C4-2B (cell line): ENCODE measurements around the gene KLK15.
A peak's percentile ranks its signal among the peaks of the same experiment; 100 is the strongest.

ENCODE experiments used
- H3K27ac ChIP-seq: fragments of 450-650 bp; 2 replicates; pipeline ENCODE4 v1.5.1; 2017
- CTCF ChIP-seq: fragments of 450-650 bp; conservative IDR thresholded peaks from 2 replicates; pipeline ENCODE4 v1.5.1; 2017; ENCODE audit warnings: mild to moderate bottlenecking
- ZFX ChIP-seq: fragments of 450-650 bp; IDR thresholded peaks from 2 replicates; pipeline ENCODE4 v1.6.1; 2017

KLK15 gene, protein sequence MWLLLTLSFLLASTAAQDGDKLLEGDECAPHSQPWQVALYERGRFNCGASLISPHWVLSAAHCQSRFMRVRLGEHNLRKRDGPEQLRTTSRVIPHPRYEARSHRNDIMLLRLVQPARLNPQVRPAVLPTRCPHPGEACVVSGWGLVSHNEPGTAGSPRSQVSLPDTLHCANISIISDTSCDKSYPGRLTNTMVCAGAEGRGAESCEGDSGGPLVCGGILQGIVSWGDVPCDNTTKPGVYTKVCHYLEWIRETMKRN

DNA sequence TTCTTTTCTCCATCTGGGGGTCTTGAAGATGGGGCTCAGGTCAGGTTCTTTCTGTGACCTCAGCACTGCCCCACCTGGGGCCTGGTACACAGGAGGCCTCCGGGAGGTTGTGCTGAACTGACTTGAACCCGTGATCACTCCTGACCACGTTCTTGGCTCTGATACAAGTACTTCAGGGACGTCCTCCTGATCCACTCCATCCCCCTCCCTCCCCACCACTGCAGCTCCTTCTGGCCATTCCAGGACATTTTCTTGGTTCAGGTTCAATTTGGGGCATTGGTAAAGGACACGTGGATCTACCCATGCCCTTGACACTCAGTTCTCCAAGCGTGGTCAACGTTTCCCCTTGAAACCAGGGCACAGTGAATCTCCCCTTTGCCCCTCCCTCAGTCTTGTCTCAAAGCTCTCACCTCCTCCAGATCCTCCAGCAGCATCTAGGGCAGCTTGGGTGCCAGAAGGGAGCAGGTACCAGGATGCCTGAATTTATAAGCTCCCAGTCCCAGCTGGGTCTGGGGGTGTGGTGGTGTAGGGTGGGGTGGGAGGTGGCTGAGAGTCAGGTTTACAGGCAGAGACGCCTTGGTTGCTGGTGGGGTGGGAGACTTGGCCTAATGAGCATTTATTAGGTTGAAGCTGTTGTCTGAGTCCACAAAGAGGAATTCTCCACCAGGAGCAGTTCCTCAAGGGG, at the start of gene KLK15:
TSS of gene KLK15 (minus strand) at position 458 of the 685 bp plus-strand sequence. CDS start 2,082 bp downstream, outside the sequence.
- 0 out of 2 replicates have a peak within 1 kb of the TSS, but pooled peaks have one; percentile 7 for H3K27ac ChIP-seq
- TF ChIP-seq CTCF (no peak), ZFX (no peak)

DNA sequence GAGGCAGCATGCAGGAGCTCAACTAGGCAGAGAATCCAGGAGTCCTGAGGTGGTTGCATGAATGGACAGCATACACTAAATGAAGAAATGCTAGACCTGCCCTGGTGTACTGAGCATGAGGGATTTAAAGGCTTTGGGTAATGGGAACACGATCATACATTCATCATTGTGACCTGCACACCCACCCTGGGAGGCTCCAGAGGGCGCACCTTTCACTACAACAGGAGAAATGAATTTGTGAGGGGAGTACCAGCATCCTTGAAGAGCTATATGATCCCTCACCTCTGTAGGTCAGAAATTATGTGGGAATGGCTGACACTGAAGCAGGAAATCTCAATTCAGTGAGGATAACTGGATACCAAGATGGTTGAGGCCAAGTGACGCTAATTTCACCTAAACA, 48.8 kb upstream of the KLK15 start:
- peak overlapping the region; percentile 9; the same call in 1 of the 2 replicates for H3K27ac ChIP-seq
- no peak for TF ChIP-seq CTCF
- no peak for TF ChIP-seq ZFX

DNA sequence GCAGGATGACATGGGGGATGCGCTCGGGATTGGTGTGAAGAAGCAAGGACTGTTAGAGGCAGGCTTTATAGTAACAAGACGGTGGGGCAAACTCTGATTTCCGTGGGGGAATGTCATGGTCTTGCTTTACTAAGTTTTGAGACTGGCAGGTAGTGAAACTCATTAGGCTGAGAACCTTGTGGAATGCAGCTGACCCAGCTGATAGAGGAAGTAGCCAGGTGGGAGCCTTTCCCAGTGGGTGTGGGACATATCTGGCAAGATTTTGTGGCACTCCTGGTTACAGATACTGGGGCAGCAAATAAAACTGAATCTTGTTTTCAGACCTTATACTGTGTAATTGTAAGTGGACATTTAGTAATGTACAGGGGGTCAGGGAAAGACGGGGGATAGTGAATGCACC, 46.9 kb upstream of the KLK15 start:
- TF ChIP-seq CTCF (no peak), ZFX (no peak)
- peak overlapping the region; percentile 100 for H3K27ac ChIP-seq

GRCh38 chr19:50878851-50879250, 45.5 kb upstream of the KLK15 start:
- TF ChIP-seq ZFX: no peak
- no peak for TF ChIP-seq CTCF
- H3K27ac ChIP-seq: peak overlapping the region; percentile 100

DNA sequence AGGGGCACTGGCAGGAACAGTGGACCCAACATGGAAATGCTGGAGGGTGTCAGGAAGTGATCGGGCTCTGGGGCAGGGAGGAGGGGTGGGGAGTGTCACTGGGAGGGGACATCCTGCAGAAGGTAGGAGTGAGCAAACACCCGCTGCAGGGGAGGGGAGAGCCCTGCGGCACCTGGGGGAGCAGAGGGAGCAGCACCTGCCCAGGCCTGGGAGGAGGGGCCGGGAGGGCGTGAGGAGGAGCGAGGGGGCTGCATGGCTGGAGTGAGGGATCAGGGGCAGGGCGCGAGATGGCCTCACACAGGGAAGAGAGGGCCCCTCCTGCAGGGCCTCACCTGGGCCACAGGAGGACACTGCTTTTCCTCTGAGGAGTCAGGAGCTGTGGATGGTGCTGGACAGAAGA, 44.0 kb upstream of the KLK15 start:
- no peak for TF ChIP-seq ZFX
- TF ChIP-seq CTCF: no peak
- peak overlapping the region; percentile 100 for H3K27ac ChIP-seq

- H3K27ac ChIP-seq: peak overlapping the region; percentile 100
- no peak for TF ChIP-seq CTCF
- no peak for TF ChIP-seq ZFX
Observed at GRCh38 chr19:50876456-50876855, 43.1 kb upstream of the KLK15 start.

- TF ChIP-seq CTCF (no peak), ZFX (no peak)
- H3K27ac ChIP-seq: peak overlapping the region; percentile 100
Observed at GRCh38 chr19:50875795-50876422, 42.5 kb upstream of the KLK15 start.
